ENCODE data around the gene GABARAPL2.

GABARAPL2 gene

DNA sequence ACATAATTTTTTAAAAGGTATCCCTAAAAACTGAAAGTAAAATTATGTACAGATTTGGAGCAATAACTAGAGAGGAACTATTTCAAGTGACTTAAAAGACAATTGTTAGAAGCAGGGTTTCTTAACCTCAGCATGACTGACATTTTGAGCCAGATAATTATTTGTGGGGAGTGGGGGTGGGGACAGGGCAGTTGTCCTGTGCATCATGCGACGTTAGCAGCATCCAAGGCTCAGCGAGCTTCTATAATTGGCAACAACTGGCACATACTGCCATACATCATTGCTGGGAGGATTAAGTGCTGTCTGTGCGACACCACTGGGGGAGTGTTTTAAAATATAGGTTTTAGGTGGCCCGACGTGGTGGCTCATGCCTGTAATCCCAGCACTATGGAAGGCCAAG, 27.1 kb downstream of the GABARAPL2 start:
- DNase-seq: peak; percentile 51

DNA sequence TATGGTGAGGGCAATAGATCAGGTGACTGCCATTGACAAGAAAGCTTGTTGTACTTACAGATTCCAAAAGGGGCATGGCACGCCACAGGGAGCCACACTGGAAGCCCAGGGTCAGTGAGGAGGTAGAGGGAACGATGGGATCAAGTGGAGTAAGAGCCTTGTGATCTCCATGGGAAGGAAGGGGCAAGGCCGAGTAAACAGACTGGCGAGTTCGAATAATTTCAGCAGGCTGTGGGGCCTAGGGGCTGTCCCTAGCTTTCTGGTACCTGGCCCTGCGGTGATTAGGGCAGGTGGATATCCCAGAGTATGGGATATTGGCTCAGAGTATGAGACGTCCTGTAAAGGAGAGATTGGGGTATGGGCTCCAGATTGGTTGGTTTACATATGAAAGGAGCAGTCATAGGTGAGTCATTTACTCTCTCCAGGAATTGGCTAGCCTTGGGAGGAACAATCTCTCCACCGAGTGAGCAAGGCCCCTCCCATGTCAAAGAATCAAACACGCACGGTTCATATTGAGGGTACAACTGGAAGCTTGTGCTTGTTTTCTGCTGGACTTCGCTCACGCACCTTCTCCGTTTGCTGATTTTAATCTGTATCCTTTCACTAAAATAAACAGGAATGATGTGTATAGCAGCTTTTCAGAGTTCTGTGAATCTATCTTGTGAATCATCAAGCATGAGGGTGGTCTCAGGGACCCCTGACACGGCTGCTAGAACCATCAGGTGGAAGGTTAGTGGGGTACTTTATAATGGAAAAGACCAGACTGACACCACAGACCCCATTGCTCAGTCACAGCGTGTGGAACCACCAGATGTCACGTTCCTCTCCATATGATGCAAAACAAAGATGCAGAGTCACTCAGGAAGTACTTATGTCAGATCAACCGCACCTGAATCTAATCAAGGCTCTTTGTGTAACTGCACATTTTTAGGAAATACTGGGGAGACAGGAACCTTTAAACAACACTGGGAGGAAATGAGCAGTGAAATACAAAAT, 27.9 kb downstream of the GABARAPL2 start:
- DNase-seq: peak; percentile 6

DNA sequence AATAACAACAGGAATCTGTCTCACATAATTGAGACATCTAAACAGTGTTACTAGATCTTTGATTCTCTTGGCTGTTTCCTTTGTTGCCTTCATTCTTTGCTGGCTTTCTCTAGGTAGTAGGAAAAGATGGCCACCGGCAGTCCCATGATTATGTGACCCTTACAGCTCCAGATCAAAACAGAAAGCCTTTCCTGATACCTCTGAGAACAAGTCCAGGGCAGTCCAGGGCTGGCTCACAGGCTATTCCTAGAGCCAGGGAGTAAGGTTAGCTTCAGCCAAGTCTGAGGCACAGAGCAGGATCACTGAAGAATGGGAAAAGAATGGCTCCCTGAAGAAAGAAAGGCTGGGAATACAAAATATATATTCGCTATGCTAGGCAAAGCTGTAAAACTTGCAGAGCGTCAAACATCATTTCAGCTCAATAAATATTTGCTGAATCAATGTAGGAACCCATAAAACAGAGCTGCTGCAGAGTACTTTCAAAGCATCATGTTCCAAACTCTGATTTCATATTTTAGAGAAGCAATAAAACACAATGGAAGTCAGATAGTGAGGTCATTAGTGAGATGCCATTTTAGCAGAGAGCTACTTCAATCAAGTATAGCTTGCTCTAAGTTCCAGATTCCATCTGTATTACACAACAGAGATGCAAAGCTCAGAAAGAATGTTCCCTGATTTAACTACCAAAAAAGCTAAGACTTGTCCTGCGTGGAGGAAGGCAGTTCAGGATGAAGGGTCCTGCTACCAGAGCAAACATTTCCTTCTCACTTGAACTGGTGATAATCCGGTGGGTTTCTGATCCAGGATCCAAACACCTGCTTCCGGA, 33.5 kb downstream of the GABARAPL2 start:
- no peak for DNase-seq

DNA sequence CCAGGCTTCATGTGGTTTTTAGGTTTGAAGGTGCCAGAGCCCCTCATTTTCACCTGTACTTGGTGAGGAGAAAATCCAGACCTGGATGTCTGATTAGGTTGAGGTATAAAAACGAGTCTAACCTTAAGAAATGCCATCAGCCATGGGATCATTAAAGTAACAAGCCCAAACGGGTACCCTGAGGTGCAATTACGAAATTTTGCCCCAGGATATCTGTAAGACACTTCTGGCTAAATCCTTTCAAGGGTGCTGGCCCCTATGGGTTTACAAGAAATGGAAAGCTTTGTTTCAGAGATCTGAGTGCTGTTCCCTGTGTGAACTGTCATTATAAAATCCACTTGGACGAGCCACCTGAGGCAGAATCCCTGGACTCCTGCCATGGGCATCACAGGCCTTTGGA, 37.1 kb downstream of the GABARAPL2 start:
- DNase-seq: no peak

DNA sequence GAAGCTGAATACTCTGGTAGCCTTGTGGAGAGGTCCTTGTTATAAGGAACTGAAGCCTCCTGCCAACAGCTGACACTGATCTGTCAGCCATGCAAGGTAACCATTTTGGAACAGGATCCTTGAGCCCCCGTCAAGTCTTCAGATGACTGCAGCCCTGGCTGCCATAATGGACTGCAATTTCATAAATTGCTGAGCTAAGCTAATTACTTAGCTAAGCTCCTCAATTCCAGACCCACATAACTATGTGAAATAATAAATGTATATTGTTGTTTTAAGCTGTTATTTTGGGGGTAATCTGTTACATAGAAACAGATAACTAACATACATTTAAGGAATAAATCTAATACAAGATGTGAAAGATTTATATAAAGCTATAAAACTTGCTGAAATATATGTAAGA, 40.3 kb downstream of the GABARAPL2 start:
- no peak for DNase-seq

DNA sequence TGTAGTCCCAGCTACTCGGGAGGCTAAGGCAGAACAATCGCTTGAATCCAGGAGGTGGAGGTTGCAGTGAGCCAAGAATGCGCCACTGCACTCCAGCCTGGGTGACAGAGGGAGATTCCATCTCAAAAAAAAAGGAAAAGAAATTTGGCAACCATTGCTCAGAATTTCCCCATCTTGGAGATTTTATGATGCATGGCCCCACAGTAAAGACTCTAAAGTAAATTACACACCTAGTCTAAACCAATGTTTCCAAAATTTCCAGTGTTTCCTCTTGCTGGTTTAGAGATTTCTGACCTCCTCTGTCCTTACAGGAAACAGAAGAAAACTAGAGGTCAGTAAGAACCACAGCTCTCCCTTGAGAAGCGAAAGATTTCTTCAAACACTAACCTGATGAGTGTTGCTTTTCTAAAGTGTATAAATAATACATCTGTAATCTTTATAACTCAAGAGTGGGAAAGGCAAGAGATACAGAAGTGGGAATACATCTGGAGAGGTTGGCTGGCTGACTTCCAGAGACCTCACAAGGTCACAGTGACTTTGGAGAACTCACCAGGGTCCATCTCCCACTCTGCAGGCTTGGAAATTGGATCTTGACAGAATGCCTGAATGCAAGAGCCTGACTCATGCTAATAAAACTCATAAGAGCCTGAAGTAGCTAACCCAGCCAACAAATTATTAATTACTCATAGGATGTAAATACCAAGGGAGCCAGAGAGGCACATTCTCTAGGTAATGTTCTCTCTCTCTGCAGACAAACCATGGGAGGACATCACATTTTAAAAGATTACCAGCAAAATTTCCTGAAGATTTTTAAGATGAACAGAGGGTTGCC, 48.1 kb downstream of the GABARAPL2 start:
- DNase-seq: no peak

DNA sequence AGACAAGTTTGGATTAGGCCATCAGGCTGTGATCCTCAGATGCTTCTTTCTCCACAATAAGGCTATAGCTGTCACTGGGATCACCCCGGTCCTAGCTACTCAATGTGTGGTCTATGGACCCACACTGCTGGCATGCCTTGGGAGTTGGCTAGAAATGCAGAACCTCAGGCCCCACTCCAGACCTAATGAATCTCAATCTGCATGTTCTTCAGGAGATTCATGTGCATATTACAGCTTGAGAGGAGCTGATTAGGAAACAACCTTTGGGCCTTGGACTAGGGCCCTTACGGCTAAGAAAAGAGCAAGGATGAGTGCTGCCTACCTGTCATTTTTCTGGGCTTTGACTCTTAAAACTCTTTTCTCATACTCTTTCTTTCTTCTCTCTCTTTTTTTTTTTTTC, 49.4 kb downstream of the GABARAPL2 start:
- DNase-seq: no peak

DNA sequence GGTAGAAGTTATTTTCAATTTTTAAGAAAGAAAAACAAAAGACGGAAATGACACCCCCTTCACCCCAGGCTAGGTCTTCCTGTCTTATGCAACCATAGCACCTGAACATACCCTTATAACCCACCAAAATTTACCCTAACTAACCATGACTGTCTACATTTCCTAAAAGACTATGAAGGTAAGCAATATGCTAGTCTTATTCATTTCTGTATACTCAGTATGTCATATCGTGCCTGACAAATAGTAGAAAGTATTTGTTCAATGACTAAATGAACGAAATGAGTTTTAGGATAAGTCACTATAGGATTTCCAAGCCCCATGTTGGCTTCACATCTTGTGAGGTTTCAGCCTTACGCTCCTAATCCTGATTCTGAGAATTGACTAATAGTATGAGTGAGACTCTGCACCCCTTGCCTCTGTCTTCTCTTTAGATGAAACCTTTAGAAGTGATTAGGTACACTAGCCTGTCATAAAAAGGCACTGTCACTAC, 50.4 kb downstream of the GABARAPL2 start:
- DNase-seq: no peak

DNA sequence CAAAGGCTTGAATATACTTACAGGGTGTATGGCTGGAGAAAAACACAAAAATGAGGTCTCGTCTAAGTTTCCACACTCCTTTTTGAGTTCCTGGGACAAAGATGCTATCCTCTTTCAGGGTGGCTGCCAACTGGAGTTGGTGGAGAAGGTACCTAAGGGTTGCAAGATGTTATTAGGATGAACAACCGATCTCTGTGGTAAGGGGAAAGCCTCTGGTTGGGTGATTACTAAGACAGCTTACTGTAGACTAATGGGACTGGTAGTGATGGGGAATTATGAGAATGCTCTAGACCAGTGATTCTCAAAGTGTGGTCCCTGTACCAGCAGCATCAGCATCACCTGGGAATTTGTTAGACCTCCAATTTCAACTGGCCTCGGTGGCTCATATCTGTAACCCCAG, 50.9 kb downstream of the GABARAPL2 start:
- DNase-seq: no peak

DNA sequence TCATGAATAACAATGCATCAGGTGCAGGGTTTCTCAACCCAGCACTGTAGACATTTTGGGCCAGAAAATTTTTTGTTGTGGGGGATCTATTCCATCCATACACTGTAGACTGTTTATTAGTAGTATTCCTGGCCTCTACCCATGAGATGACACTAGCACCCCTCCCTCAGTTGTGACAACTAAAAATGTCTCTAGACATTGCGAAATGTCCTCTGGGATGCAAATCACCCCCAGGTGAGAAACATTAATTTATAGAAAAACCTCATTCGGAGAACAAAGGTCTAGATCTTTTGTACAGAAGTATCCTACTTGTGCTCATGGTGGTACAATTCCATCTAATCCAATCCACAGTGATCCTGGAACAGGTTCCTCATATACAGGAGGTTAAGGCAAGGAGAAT, 52.6 kb downstream of the GABARAPL2 start:
- no peak for DNase-seq

DNA sequence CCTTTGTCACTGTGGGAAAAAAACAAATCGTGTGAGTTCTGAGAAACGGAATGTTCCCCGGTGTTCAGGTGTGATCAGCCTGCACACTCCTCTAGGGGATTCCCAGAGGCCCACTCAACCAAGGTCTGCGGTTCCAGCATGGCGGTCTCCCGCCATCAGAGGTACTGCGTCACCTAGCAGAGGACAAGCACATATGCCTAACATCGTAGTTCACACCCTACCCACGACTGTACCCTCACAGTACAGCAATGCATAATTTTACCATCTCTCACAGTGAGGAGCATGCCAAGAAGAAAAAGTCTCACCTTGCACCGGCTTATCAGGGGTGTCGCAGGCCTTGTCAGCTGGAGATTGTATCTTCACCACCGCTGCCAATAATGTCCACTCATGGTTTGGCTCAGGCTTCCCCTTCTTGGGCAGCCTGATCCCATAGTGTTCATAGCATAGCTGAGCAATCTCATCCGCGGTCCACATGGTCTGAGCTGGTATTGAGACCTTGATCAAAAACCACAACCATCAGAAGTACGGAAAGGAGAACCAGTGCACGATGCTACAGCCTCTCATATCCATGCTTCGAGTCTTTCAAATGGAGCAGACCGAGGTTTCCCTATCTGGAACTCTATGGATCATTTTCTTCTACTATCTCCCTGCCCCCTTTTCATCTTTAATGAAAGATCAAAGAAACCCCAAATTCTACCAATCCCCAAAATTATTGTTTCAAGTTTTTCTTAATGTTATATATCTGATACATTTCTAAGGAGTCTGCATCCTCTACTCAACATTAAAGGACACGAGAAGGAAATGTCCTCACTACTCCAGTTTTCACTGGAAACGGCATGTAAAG, 54.4 kb downstream of the GABARAPL2 start:
- DNase-seq: no peak

DNA sequence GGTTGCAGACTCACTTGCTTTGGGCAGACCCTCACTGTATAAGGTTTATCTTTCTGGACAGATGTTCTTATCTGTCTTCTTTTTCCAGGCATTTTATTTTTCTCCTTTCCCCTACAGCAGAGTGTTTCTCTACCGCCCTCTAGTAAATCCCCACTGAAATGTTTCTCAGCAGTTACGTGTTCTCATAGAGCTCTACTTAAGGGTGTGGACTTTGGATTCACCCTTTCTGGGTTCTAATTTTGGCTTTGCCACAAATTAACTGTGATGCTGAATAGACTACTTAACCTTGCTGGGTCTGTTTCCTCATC, 54.9 kb downstream of the GABARAPL2 start:
- DNase-seq: peak; percentile 25

DNA sequence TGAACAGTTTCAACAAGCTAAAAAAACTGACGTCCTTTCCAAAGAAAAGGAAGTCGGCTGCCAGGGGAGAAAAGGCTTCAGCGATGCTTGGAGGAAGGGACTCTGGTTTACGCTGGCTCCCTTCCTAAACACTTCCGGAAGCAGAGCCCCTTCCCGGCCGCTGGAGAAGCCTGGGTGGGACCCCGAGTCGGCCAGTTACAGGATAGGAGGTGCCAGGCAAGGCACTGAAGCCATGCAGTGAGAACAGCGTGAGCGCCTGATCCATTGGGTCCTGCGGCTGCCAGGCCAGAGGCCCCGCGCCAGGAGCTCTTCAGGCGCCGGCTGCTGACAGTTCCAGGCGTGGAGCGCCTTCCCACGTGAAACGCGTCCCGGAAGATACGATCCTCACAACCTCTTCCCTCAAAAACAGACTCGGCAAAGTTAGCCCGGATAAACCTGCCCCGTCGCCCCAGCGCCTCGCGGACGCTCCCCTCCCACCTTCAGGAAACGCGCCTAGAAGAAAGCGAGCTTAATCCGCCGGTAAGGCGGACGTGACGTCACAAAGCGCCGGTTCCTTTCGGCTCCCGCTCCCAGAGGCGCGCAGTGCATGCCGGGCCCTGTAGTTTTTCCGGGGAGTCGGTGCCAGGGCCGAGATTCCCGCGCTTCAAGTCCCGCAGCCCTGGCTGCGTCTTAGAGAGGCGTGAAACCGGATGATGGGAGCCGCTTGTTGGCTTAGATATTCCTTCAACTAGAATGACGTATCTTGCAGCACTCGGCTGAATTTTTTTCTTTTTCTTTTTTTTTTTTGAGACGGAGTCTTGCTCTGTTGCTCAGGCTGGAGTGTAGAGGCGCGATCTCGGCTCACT, 56.8 kb downstream of the GABARAPL2 start, which contains the start of gene ADAT1:
Gene ADAT1, minus strand, starts transcription at position 521 of the 845 bp plus-strand sequence. CDS start 2,482 bp downstream, outside the sequence.
- DNase-seq: peak; percentile 84

DNA sequence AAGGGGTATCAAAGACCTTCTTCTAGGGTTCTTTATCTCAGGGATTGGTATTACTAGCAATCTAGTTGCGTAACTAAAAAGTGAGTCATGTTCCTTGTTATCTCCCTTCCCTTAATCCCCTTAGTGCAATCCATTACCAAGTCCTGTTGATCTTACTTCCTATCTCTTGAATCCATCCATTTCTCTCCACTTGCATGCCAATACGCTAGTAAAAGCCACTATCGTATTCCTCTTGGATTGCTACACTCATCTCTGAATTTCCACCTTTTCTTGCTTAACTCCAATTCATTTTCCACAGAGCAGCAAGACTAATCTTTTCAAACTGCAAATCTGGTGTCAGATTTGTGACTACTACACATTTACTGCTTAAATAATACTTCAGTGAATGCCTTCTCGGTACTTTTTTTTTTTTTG, 58.7 kb downstream of the GABARAPL2 start:
- no peak for DNase-seq

DNA sequence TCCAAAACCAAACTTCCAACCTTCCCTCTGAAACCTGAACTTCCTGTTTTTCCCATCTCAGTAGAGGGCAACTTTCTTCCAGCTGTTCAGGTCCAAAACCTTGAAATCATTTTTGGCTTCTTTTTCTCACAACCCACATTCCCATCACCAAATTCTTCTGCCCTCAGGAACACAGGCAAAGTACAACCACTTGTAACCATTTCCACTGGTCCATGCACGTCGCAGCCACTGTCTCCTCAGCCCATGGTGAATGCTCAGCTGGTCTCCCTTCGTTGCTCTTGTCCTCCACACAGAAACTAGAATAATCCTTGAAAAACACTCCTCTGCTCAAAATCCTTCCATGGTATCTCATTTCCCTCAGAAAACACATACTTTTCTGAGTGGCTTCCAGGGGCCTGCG, 60.6 kb downstream of the GABARAPL2 start:
- DNase-seq: no peak
